WTC11 (cell line): ENCODE results near the gene RAMAC. TPM values are rescaled to one million over a fixed set of nuclear protein-coding genes. Genes with fewer than 3 reads are reported as not detected.

Experiments
- ATAC-seq: fragments of 200-7000 bp; cut with Tn5 transposase; 2 replicates; pipeline ENCODE4 v1.10.0; 2021; ENCODE audit warnings: mild to moderate bottlenecking, moderate library complexity
- CTCF ChIA-PET: fragments of 300-600 bp; sonication (Branson Sonifier 250); formaldehyde crosslinking; loops from one replicate; lab custom pipeline; 2021; ENCODE audit warnings: antibody characterized with exemption; lab: Charles Lee
- POLR2A ChIA-PET: fragments of 350-600 bp; sonication (Branson Sonifier 250); formaldehyde crosslinking; loops from one replicate; lab custom pipeline; 2021; ENCODE audit warnings: antibody characterized with exemption; lab: Charles Lee
- DNase-seq: peaks from one replicate; pipeline ENCODE4 v3.0.0; 2021; ENCODE audit warnings: low spot score
- H3K27ac Mint-ChIP-seq: 2 replicates; pipeline ENCODE4 v1.8.0; 2021; ENCODE audit warnings: mixed read lengths
- H3K27me3 Mint-ChIP-seq: 2 replicates; pipeline ENCODE4 v1.8.0; 2021; ENCODE audit warnings: low read depth, mild to moderate bottlenecking, moderate library complexity, mixed read lengths
- H3K36me3 Mint-ChIP-seq: 2 replicates; pipeline ENCODE4 v1.8.0; 2021; ENCODE audit warnings: mixed read lengths
- H3K4me1 Mint-ChIP-seq: 2 replicates; pipeline ENCODE4 v1.8.0; 2022; ENCODE audit warnings: mixed read lengths
- H3K4me3 Mint-ChIP-seq: 2 replicates; pipeline ENCODE4 v1.8.0; 2021; ENCODE audit warnings: mild to moderate bottlenecking, moderate library complexity, mixed read lengths
- H3K9me3 Mint-ChIP-seq: 2 replicates; pipeline ENCODE4 v1.8.0; 2021; ENCODE audit warnings: mixed read lengths
- FOXK1 ChIP-seq: sonication (generic); formaldehyde crosslinking; IDR thresholded peaks from 2 replicates; pipeline ENCODE4 v1.8.0; 2022; ENCODE audit warnings: mild to moderate bottlenecking, moderate library complexity, missing genetic modification reagents
- GABPB1 ChIP-seq: sonication (generic); formaldehyde crosslinking; IDR thresholded peaks from 2 replicates; pipeline ENCODE4 v1.8.1; 2023; ENCODE audit warnings: mild to moderate bottlenecking, missing genetic modification reagents
- GTF2I ChIP-seq: fragments of 250-450 bp; sonication (Bioruptor Pico); conservative IDR thresholded peaks from 2 replicates; pipeline ENCODE4 v1.4.0; 2021; ENCODE audit warnings: mild to moderate bottlenecking
- IRF2 ChIP-seq: sonication (generic); formaldehyde crosslinking; IDR thresholded peaks from 2 replicates; pipeline ENCODE4 v1.8.0; 2022; ENCODE audit warnings: low read depth, missing genetic modification reagents, borderline replicate concordance
- KAT7 ChIP-seq: sonication (generic); formaldehyde crosslinking; IDR thresholded peaks from 2 replicates; pipeline ENCODE4 v1.8.1; 2023; ENCODE audit warnings: missing genetic modification reagents, mild to moderate bottlenecking, borderline replicate concordance
- MYBL2 ChIP-seq: sonication (generic); formaldehyde crosslinking; IDR thresholded peaks from 2 replicates; pipeline ENCODE4 v1.8.1; 2023; ENCODE audit warnings: mild to moderate bottlenecking, moderate library complexity, missing genetic modification reagents
- NR3C1 ChIP-seq: sonication (generic); formaldehyde crosslinking; conservative IDR thresholded peaks from 2 replicates; pipeline ENCODE4 v1.8.1; 2023; ENCODE audit warnings: low read depth, mild to moderate bottlenecking, missing genetic modification reagents
- SMAD4 ChIP-seq: sonication (generic); formaldehyde crosslinking; IDR thresholded peaks from 2 replicates; pipeline ENCODE4 v1.8.0; 2022; ENCODE audit warnings: mild to moderate bottlenecking, missing genetic modification reagents
- SOX15 ChIP-seq: fragments of 250-450 bp; sonication (Bioruptor Pico); IDR thresholded peaks from 2 replicates; pipeline ENCODE4 v1.9.0; 2021; ENCODE audit warnings: mild to moderate bottlenecking
- TP53 ChIP-seq: sonication (generic); formaldehyde crosslinking; IDR thresholded peaks from 2 replicates; pipeline ENCODE4 v1.8.1; 2023; ENCODE audit warnings: mild to moderate bottlenecking, missing genetic modification reagents
- ZNF317 ChIP-seq: sonication (generic); formaldehyde crosslinking; IDR thresholded peaks from 2 replicates; pipeline ENCODE4 v1.8.1; 2023; ENCODE audit warnings: low read depth, mild to moderate bottlenecking, moderate library complexity, missing genetic modification reagents, borderline replicate concordance
- ZNF671 ChIP-seq: fragments of 250-450 bp; sonication (Bioruptor Pico); IDR thresholded peaks from 2 replicates; pipeline ENCODE4 v1.8.0; 2021; ENCODE audit warnings: mild to moderate bottlenecking
- total RNA-seq: library from RNA; stranded (reverse); gene quantifications from 3 replicates; pipeline ENCODE4 v1.2.3, GENCODE V29; 2021
- TF ChIP-seq, protein P1 (sequence below): sonication (generic); formaldehyde crosslinking; IDR thresholded peaks from 2 replicates; pipeline ENCODE4 v1.8.1; 2023; ENCODE audit warnings: mild to moderate bottlenecking, missing genetic modification reagents, moderate library complexity
- TF ChIP-seq, protein P2 (sequence below): sonication (generic); formaldehyde crosslinking; IDR thresholded peaks from 2 replicates; pipeline ENCODE4 v1.8.0; 2022; ENCODE audit warnings: mild to moderate bottlenecking, missing genetic modification reagents
- TF ChIP-seq, protein P3 (sequence below): fragments of 250-450 bp; sonication (Bioruptor Pico); IDR thresholded peaks from 2 replicates; pipeline ENCODE4 v1.9.0; 2021; ENCODE audit warnings: mild to moderate bottlenecking, borderline replicate concordance
- TF ChIP-seq, protein P4 (sequence below): sonication (generic); formaldehyde crosslinking; IDR thresholded peaks from 2 replicates; pipeline ENCODE4 v1.8.1; 2023; ENCODE audit warnings: mild to moderate bottlenecking, missing genetic modification reagents, borderline replicate concordance
- TF ChIP-seq, protein P5 (sequence below): sonication (generic); formaldehyde crosslinking; IDR thresholded peaks from 2 replicates; pipeline ENCODE4 v1.8.0; 2022; ENCODE audit warnings: mild to moderate bottlenecking, missing genetic modification reagents
- TF ChIP-seq, protein P6 (sequence below): fragments of 250-450 bp; sonication (Bioruptor Pico); IDR thresholded peaks from 2 replicates; pipeline ENCODE4 v1.9.0; 2021; ENCODE audit warnings: mild to moderate bottlenecking
- TF ChIP-seq, protein P7 (sequence below): sonication (generic); formaldehyde crosslinking; IDR thresholded peaks from 2 replicates; pipeline ENCODE4 v1.8.0; 2023; ENCODE audit warnings: mild to moderate bottlenecking, missing genetic modification reagents

Gene RAMAC
- total RNA-seq, 1 experiment from 2014 or later = 26.6 TPM

DNA sequence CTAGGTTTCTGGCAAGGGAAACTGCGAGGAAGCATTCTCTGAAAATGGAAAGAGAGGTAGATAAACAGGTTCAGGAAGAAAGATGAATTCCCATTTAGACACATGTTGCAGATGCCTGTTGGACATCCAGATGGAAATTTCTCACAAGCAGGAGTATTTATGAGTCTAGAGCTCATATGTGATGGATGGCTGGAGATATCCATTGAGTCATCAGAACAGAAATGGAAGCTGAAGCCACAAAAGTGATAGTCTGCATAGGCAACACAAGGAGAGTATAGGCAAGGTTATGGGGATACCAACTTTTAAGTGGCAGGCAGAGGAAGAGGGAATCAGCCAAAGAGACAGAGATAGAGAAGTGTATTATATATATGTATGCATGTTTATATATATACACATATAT lies 6.3 kb upstream of the RAMAC start:
- H3K27me3 Mint-ChIP-seq = peaks cover 18% of the 10 kb centered on the region
- CTCF ChIA-PET = no interaction called here
- peaks cover 3% of the 10 kb centered on the region for H3K9me3 Mint-ChIP-seq
- TF ChIP-seq SMAD4 (CRISPR knock-in tag) = no peak
- TF ChIP-seq, protein P1, sequence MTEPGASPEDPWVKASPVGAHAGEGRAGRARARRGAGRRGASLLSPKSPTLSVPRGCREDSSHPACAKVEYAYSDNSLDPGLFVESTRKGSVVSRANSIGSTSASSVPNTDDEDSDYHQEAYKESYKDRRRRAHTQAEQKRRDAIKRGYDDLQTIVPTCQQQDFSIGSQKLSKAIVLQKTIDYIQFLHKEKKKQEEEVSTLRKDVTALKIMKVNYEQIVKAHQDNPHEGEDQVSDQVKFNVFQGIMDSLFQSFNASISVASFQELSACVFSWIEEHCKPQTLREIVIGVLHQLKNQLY (CRISPR knock-in tag) = no peak
- TF ChIP-seq TP53 (CRISPR knock-in tag) = no peak
- no peak for TF ChIP-seq SOX15
- no peak for TF ChIP-seq ZNF671 (CRISPR knock-in tag)
- TF ChIP-seq, protein P2, sequence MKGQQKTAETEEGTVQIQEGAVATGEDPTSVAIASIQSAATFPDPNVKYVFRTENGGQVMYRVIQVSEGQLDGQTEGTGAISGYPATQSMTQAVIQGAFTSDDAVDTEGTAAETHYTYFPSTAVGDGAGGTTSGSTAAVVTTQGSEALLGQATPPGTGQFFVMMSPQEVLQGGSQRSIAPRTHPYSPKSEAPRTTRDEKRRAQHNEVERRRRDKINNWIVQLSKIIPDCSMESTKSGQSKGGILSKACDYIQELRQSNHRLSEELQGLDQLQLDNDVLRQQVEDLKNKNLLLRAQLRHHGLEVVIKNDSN (CRISPR knock-in tag) = no peak
- TF ChIP-seq GTF2I (CRISPR knock-in tag) = no peak
- no peak for TF ChIP-seq NR3C1 (CRISPR knock-in tag)
- TF ChIP-seq IRF2 = no peak
- TF ChIP-seq, protein P3, sequence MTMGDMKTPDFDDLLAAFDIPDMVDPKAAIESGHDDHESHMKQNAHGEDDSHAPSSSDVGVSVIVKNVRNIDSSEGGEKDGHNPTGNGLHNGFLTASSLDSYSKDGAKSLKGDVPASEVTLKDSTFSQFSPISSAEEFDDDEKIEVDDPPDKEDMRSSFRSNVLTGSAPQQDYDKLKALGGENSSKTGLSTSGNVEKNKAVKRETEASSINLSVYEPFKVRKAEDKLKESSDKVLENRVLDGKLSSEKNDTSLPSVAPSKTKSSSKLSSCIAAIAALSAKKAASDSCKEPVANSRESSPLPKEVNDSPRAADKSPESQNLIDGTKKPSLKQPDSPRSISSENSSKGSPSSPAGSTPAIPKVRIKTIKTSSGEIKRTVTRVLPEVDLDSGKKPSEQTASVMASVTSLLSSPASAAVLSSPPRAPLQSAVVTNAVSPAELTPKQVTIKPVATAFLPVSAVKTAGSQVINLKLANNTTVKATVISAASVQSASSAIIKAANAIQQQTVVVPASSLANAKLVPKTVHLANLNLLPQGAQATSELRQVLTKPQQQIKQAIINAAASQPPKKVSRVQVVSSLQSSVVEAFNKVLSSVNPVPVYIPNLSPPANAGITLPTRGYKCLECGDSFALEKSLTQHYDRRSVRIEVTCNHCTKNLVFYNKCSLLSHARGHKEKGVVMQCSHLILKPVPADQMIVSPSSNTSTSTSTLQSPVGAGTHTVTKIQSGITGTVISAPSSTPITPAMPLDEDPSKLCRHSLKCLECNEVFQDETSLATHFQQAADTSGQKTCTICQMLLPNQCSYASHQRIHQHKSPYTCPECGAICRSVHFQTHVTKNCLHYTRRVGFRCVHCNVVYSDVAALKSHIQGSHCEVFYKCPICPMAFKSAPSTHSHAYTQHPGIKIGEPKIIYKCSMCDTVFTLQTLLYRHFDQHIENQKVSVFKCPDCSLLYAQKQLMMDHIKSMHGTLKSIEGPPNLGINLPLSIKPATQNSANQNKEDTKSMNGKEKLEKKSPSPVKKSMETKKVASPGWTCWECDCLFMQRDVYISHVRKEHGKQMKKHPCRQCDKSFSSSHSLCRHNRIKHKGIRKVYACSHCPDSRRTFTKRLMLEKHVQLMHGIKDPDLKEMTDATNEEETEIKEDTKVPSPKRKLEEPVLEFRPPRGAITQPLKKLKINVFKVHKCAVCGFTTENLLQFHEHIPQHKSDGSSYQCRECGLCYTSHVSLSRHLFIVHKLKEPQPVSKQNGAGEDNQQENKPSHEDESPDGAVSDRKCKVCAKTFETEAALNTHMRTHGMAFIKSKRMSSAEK (CRISPR knock-in tag) = no peak
- TF ChIP-seq, protein P4, sequence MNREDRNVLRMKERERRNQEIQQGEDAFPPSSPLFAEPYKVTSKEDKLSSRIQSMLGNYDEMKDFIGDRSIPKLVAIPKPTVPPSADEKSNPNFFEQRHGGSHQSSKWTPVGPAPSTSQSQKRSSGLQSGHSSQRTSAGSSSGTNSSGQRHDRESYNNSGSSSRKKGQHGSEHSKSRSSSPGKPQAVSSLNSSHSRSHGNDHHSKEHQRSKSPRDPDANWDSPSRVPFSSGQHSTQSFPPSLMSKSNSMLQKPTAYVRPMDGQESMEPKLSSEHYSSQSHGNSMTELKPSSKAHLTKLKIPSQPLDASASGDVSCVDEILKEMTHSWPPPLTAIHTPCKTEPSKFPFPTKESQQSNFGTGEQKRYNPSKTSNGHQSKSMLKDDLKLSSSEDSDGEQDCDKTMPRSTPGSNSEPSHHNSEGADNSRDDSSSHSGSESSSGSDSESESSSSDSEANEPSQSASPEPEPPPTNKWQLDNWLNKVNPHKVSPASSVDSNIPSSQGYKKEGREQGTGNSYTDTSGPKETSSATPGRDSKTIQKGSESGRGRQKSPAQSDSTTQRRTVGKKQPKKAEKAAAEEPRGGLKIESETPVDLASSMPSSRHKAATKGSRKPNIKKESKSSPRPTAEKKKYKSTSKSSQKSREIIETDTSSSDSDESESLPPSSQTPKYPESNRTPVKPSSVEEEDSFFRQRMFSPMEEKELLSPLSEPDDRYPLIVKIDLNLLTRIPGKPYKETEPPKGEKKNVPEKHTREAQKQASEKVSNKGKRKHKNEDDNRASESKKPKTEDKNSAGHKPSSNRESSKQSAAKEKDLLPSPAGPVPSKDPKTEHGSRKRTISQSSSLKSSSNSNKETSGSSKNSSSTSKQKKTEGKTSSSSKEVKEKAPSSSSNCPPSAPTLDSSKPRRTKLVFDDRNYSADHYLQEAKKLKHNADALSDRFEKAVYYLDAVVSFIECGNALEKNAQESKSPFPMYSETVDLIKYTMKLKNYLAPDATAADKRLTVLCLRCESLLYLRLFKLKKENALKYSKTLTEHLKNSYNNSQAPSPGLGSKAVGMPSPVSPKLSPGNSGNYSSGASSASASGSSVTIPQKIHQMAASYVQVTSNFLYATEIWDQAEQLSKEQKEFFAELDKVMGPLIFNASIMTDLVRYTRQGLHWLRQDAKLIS (CRISPR knock-in tag) = no peak
- TF ChIP-seq, protein P5, sequence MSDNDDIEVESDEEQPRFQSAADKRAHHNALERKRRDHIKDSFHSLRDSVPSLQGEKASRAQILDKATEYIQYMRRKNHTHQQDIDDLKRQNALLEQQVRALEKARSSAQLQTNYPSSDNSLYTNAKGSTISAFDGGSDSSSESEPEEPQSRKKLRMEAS (CRISPR knock-in tag) = no peak
- TF ChIP-seq, protein P6, sequence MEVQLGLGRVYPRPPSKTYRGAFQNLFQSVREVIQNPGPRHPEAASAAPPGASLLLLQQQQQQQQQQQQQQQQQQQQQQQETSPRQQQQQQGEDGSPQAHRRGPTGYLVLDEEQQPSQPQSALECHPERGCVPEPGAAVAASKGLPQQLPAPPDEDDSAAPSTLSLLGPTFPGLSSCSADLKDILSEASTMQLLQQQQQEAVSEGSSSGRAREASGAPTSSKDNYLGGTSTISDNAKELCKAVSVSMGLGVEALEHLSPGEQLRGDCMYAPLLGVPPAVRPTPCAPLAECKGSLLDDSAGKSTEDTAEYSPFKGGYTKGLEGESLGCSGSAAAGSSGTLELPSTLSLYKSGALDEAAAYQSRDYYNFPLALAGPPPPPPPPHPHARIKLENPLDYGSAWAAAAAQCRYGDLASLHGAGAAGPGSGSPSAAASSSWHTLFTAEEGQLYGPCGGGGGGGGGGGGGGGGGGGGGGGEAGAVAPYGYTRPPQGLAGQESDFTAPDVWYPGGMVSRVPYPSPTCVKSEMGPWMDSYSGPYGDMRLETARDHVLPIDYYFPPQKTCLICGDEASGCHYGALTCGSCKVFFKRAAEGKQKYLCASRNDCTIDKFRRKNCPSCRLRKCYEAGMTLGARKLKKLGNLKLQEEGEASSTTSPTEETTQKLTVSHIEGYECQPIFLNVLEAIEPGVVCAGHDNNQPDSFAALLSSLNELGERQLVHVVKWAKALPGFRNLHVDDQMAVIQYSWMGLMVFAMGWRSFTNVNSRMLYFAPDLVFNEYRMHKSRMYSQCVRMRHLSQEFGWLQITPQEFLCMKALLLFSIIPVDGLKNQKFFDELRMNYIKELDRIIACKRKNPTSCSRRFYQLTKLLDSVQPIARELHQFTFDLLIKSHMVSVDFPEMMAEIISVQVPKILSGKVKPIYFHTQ (CRISPR knock-in tag) = no peak
- no peak for TF ChIP-seq KAT7 (CRISPR knock-in tag)
- no peak for TF ChIP-seq MYBL2 (CRISPR knock-in tag)
- no peak for TF ChIP-seq ZNF317
- no peak for TF ChIP-seq GABPB1 (CRISPR knock-in tag)
- no peak for TF ChIP-seq FOXK1 (CRISPR knock-in tag)
- TF ChIP-seq, protein P7, sequence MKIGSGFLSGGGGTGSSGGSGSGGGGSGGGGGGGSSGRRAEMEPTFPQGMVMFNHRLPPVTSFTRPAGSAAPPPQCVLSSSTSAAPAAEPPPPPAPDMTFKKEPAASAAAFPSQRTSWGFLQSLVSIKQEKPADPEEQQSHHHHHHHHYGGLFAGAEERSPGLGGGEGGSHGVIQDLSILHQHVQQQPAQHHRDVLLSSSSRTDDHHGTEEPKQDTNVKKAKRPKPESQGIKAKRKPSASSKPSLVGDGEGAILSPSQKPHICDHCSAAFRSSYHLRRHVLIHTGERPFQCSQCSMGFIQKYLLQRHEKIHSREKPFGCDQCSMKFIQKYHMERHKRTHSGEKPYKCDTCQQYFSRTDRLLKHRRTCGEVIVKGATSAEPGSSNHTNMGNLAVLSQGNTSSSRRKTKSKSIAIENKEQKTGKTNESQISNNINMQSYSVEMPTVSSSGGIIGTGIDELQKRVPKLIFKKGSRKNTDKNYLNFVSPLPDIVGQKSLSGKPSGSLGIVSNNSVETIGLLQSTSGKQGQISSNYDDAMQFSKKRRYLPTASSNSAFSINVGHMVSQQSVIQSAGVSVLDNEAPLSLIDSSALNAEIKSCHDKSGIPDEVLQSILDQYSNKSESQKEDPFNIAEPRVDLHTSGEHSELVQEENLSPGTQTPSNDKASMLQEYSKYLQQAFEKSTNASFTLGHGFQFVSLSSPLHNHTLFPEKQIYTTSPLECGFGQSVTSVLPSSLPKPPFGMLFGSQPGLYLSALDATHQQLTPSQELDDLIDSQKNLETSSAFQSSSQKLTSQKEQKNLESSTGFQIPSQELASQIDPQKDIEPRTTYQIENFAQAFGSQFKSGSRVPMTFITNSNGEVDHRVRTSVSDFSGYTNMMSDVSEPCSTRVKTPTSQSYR (CRISPR knock-in tag) = no peak
- ATAC-seq = no peak
- POLR2A ChIA-PET = no interaction called here
- DNase-seq = no peak
- H3K4me3 Mint-ChIP-seq = no peak overlapping the region
- no peaks in the 10 kb centered on the region for H3K36me3 Mint-ChIP-seq
- no peak overlapping the region for H3K27ac Mint-ChIP-seq
- H3K4me1 Mint-ChIP-seq = no peaks in the 10 kb centered on the region
